Jurkat, Clone E6-1 (cell line): Measurements from ENCODE around the gene SCARF2.
A peak's percentile ranks its signal among the peaks of the same experiment; 100 is the strongest.
"Not testable (repeated sequence)": the region's sequence is repeated elsewhere in the genome, so short reads cannot be mapped to it uniquely, and the experiment has no call there.

Source experiments
- DNase-seq: peaks from one replicate; pipeline ENCODE4 v3.0.0-alpha.2; 2011; ENCODE audit warnings: low read depth, low spot score
- H3K4me3 ChIP-seq: 2 replicates; pipeline ENCODE4 v1.5.1; 2011; ENCODE audit warnings: mild to moderate bottlenecking, low read length, control low read depth, moderate library complexity

Gene SCARF2

GRCh38 chr22:20402960-20403778, 34.5 kb downstream of the SCARF2 start:
- H3K4me3 ChIP-seq = no peak overlapping the region
- DNase-seq = no peak

DNA sequence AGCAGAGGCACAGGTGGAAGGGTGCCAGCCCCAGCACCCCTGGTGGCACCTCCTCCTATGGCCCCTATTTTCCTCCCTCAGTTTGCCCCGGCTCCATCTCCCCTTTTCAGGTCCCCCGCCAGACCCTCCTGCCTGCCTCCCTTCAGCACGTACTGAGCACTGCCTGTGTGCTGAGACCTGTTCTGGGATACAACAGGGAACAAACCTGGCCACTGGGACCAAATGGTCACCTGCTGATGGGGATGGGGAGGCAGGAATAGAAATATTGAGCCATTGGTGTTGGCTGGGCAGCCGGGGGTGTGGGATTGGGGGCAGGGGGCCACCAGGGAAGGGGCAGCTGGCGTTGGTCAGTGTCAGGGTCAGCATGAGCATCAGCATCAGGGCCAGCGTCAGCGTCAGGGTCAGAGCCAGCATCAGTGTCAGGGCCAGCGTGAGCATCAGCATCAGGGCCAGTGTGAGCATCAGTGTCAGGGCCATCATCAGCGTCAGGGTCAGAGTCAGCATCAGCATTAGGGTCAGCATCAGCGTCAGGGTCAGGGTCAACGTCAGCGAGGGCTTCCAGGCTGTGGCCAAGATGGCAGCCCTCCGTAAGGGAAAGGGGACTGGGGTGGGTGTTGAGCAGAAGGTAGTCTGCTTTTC, 36.1 kb downstream of the SCARF2 start:
- H3K4me3 ChIP-seq = no peak overlapping the region
- DNase-seq = no peak

GRCh38 chr22:20400606-20401375, 36.8 kb downstream of the SCARF2 start:
- no peak for DNase-seq
- no peak overlapping the region for H3K4me3 ChIP-seq

- DNase-seq = no peak
- H3K4me3 ChIP-seq = no peak overlapping the region
Observed at GRCh38 chr22:20399866-20400605, 37.6 kb downstream of the SCARF2 start.

- H3K4me3 ChIP-seq = no peak overlapping the region
- DNase-seq = no peak
Observed at GRCh38 chr22:20398420-20398819, 39.2 kb downstream of the SCARF2 start.

DNA sequence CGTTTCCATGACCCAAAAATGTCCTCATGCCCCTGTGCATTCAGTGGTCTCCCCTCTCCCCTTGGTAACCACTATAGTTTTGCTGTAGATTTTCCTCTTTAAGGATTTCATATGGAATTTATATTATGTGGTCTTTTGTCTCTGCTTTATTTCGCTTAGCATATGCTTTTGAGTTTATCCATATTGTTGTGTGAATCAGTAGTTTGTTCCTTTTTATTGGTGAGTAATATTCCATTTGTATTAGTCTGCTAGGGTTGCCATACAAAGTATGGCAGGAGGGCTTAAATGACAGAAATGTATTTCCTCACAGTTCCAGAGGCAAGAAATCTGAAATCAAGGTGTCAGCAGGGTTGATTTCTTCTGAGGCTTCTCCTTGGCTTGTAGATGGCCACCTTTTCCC, 40.1 kb downstream of the SCARF2 start:
- no peak for DNase-seq
- no peak overlapping the region for H3K4me3 ChIP-seq

DNA sequence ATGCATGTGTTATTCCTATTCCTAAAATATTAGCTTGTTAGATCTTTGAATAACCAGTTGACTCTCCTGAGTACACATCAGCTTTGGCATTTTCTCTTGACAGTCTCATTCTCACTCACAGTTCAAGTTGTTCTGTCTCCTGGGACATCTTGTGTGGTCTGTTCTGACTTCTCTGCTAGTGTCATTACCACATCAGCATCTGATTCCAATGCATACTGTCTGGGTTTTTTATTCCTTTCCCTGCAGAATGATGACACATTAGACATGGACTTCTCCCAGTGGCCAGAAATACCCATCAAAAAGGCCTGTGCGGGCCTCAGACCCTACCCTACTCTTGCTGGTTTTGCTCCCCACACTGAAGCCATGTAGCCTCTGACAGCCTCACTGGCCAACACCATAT, 41.0 kb downstream of the SCARF2 start:
- DNase-seq = no peak
- H3K4me3 ChIP-seq = no peak overlapping the region

DNA sequence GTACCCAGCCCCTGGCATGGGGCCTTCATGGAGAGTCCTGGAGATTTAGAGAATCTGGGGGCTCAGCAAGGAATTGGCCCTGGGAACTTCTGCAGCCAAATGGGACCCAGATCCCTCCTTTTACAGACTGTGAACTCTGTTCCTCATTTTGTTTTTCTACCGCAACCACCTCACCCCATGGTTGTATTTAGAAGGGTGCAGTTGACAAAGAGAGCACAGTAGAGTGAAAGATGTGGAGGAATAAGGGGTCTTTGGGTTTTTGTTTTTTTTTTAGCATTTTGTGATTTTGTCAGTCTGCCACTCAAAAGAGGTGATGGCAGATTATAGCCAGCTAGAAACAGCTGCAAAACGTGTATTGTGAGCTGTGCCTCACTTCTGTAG, 41.7 kb downstream of the SCARF2 start:
- no peak overlapping the region for H3K4me3 ChIP-seq
- no peak for DNase-seq

GRCh38 chr22:20395181-20395906, 42.3 kb downstream of the SCARF2 start:
- no peak for DNase-seq
- H3K4me3 ChIP-seq = peak overlapping the region; percentile 82

GRCh38 chr22:20393705-20394476, 43.7 kb downstream of the SCARF2 start, which contains the start of gene ZNF74:
Gene ZNF74 (plus strand): TSS chr22:20394151. CDS start chr22:20394629, 478 bp downstream.
- H3K4me3 ChIP-seq = peak within 1 kb of the TSS; percentile 82
- DNase-seq = peak; percentile 89

DNA sequence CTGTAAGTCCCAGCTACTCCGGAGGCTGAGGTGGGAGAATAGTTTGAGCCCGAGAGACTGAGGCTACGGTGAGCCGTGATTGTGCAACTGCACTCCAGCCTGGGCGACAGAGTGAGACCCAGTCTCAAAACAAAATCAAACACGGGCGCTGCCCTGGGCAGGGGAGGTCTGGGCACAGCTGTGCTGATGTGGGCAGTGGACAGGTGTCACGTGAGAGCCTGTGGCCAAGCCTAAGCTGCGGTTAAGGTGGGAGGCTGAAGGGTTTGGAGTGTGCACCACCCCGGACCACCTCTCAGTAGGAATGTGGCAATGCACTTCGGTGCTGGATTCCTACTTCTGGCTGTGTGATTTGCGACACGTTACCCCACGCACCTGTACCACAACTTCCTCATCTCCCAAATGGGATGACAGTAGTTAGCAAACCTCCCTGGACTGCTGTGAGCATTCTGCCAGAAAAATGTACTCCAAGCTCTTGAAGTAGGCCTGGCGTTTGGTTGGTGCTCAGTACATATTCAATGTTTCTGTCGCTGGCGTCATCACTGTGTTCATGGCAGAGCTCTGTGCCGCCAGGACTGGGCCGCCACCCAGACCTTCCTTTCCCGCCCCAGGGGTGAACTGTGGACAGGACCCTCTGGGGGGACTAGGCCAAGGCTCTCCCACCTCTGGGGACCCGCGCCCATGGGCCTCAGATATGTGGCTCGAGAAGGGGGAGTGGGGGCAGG, 44.5 kb downstream of the SCARF2 start:
- no peak for DNase-seq
- peak overlapping the region; percentile 82 for H3K4me3 ChIP-seq

- not testable (repeated sequence) for H3K4me3 ChIP-seq, DNase-seq
Observed at GRCh38 chr22:20392365-20392881, 45.2 kb downstream of the SCARF2 start.

DNA sequence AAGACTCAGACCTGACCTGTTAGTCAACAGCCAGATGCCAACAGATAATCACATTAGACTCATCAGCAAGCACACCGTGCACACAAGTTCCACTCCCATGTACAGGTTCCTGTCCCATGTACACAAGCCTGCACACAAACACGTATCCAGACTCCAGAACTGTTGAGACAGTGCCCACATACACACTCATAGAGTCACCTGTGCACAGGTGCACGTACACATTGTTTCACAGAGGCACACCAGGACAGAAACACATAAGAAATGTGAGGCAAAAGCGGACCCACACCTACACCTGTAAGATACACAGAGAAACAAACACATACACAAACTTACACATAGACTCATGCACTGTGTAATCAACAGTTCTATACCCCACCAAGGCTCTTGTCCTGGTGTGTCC, 46.4 kb downstream of the SCARF2 start:
- H3K4me3 ChIP-seq = no peak overlapping the region
- no peak for DNase-seq

- DNase-seq = no peak
- H3K4me3 ChIP-seq = no peak overlapping the region
Observed at GRCh38 chr22:20390394-20390907, 47.2 kb downstream of the SCARF2 start.

GRCh38 chr22:20389288-20389687, 48.3 kb downstream of the SCARF2 start:
- no peak overlapping the region for H3K4me3 ChIP-seq
- no peak for DNase-seq

DNA sequence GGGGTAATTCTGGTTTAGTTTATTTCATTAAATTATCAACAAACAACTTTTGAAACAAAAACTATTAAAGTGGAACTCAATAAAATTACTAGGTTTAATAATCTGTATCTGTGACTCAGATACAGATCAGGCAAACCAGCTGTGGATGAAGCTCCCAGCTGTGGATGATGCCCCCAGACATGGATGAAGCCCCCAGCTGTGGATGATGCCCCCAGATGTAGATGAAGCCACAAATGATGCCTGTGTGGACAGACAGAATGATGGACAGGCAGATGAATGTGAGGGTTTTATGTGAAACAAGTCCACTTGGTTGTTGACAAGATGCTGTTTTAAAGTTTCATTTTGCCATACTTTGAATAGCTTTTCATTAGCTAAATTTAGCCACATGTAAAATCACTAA, 49.4 kb downstream of the SCARF2 start:
- no peak for DNase-seq
- no peak overlapping the region for H3K4me3 ChIP-seq

- DNase-seq = no peak
- no peak overlapping the region for H3K4me3 ChIP-seq
Observed at GRCh38 chr22:20386972-20387371, 50.7 kb downstream of the SCARF2 start.
